Gastrocnemius medialis (tissue), 4 donors: ENCODE data around the gene TFAP2C.

ENCODE experiments used
- CTCF ChIP-seq, 5 experiments: fragments of 450-650 bp in 3 of 5; fragments of 200-600 bp in 2 of 5; sonication (generic) in 2 of 5; IDR thresholded peaks in 4 of 5; conservative IDR thresholded peaks in 1 of 5; 1 replicate in 4 of 5; 2 replicates in 1 of 5; pipeline ENCODE4 v1.5.1; 2016 to 2019; ENCODE audit warnings: antibody characterized with exemption in 5 of 5, mild to moderate bottlenecking in 3 of 5, moderate library complexity in 3 of 5
- POLR2A ChIP-seq, 2 donors: fragments of 450-650 bp; IDR thresholded peaks; one replicate each; pipeline ENCODE4 v1.6.1; 2017; ENCODE audit warnings: antibody characterized with exemption in 2 of 2, mild to moderate bottlenecking in 2 of 2, moderate library complexity in 2 of 2

- TF ChIP-seq CTCF (IDR thresholded peaks at IDR 0.05 in 4 of 5, conservative IDR thresholded peaks at IDR 0.05 in 1 of 5), result no peak
- no peak for TF ChIP-seq POLR2A (IDR thresholded peaks at IDR 0.05)
Measured at GRCh38 chr20:56656632-56657031, 27.5 kb downstream of the TFAP2C start.
